NCI-H446 (cell line): ENCODE data around the gene FYTTD1.
"Not testable (repeated sequence)": the region's sequence is repeated elsewhere in the genome, so short reads cannot be mapped to it uniquely, and the experiment has no call there.

Experiments
- DNase-seq, 2 experiments: peaks; one replicate each; lab custom pipeline; 2025; lab: John Stamatoyannopoulos, UW

The FYTTD1 gene, protein sequence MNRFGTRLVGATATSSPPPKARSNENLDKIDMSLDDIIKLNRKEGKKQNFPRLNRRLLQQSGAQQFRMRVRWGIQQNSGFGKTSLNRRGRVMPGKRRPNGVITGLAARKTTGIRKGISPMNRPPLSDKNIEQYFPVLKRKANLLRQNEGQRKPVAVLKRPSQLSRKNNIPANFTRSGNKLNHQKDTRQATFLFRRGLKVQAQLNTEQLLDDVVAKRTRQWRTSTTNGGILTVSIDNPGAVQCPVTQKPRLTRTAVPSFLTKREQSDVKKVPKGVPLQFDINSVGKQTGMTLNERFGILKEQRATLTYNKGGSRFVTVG

DNA sequence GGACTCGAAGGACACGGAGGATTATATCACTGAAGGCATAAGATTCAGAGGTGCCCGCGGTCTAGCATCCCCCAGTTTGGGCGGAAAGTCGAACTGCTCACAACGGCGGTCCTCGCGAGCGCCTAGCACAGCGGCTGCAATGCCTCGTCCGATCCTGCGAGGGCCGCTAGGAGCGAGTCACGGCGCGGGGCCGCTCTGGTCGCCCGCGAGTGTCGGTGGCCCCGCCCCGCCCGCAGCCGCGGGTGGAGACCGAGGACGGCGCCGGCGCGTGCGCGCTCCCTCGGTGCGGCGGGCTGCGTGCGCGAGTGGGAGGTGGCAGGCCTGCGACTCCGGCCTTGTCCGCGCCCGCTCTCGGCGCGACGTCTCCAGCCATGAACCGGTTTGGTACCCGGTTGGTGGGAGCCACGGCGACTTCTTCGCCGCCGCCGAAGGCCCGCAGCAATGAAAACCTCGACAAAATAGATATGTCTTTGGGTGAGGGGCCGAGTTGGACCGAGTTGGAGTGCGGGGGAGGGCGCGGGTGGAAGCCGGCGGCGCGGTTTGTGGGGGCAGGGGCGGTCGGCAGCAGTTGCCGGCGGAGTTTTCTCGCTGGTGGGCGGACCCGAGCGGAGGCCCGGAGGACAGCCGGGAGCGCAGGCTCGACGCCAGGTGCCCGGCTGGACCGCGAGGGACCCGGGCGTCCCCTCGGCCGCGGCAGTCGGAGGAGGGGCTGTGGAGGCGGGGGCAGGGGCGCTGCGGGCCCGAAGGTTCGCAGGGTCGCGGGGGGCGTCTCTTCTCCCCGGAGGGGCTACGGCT lies at the start of gene FYTTD1:
TSS of gene FYTTD1 (plus strand) at position 283 of the 795 bp plus-strand sequence. CDS start at position 372, 89 bp downstream.
- peak; percentile 47 to 93 for DNase-seq

DNA sequence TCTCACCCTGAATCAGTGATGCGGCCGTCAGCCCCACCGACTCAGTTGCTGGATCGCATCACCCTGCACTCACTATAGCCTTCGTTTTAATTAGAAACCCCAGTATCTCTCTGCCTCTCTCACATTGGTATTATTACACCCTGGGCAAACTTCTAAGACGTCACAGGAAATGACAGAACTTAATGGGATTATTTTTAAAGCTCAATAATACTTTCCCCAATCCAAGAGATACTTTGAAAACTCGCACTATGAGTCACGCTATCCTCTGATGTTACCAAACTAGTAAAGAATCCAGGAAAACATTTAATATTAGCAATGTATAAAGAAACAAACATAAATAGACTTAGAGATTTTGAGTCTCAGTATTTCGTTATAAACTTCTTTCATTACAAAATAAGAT lies 49.6 kb upstream of the FYTTD1 start:
- no peak for DNase-seq

DNA sequence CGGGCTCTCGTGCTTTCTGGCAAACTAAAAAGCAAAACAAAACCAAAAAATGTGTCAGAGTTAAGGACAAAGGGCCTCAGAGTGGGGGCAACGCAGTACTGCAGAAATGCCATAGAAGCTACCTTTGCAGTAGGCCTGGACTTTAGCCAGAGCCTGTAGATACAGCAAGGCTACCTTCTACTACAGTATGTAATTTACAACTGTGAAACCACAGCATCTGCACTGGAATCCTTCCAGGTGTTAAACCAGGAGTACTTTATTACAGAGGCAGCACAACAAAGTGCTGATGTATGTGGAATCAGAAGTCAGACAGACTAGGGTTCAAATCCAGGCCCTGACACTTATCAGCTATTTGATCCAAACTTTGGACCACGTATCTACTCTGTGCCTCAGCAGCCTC lies 47.8 kb upstream of the FYTTD1 start:
- DNase-seq: no peak

DNA sequence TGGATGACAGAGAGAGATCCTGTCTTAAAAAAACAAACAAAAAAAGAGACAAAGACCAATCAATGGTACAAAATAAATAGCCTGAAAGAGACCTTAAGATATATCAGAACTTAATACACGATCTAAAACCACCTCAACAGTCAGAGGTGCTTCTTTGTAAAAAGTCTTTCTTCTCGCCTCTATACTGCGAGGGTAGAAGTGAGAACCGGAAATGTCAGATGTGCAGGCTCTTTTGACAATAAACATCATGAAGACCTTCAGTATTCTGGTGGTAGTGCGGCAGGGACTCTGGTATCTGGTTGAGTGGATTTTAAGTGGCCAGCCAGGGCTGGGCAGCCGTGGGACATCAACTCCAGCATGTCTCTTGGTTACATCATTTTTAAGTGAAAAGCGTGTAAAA lies 43.0 kb upstream of the FYTTD1 start:
- no peak for DNase-seq

DNA sequence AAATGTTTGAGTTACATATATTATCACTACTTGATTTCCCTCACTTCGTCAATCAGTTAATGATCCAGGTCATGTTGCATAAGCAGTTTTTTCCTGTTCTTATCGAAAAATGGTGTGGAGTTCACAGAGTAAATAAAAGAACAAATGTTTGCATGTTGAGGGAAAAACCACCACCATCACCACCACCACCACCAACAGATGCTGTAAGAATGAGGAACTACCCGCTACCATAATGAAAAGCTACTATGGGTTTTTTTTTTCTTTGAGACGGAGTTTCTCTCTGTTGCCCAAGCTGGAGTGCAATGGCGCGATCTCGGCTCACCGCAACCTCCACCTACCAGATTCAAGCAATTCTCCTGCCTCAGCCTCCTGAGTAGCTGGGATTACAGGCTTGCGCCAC lies 40.5 kb upstream of the FYTTD1 start:
- no peak for DNase-seq

DNA sequence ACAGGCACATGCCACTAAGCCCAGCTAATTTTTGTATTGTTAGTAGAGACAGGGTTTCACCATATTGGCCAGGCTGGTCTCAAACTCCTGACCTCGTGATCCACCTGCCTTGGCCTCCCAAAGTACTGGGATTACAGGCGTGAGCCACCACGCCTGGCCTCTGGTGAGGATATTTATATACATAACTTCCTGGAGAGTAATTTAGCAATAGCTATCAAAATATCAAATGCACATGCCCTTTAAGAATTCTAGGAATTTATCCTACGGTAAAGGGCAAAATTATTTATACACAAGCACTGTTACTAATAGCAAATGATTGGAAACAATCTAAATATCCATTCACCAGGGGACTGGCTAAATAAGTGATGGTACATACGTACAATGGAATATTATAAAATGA lies 38.7 kb upstream of the FYTTD1 start:
- DNase-seq: not testable (repeated sequence)

DNA sequence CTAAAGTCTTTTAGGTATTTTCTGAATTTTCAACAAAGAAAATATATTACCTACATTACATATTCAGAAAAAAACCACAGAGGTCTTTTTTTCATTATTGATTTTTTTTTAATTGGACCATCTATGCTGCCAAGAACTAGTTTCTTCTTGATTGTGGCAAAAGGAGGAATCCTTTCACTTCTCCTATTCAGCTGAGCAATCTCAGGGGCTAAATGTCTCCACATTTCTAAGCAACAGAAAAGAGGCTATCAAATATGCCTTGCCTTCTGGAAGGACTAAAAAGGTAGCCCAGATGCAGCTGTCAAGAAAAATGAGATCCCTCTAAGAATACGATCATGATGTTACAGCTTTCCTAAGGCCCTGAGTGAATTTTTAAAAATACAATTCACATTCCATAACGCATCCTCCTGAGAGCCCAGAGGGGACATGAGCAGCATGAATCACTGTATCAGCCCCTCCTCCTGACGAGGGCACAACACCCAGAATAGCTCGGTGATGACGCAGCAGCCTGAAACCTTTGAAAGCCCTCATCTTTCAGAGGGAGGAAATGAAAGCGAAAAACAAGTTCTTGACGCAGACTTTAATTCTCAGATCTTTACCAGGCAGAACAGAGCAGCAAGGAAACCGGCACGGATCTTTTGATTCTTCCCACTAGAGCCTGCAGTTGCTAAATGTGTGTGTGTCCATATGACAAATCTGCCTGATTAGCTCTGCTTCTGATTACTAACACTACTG lies 37.5 kb upstream of the FYTTD1 start:
- peak in 1 of 2 experiments; percentile 9 for DNase-seq

DNA sequence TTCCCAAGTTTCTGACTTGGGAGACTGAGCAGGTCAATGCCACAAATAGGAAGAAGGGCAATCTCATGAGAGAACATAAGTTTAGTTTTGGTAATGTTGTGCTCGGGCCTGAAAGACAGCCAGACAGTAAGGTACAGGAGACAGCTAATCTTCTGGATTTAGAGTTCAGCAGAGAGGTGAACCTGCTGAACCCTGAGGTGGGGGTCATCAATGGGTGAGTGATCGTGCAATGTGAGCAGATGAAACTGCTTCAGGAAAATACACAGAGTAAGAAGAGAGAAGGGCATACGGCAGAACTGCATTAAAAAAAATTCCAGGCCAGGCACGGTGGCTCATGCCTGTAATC lies 36.2 kb upstream of the FYTTD1 start:
- DNase-seq: no peak

DNA sequence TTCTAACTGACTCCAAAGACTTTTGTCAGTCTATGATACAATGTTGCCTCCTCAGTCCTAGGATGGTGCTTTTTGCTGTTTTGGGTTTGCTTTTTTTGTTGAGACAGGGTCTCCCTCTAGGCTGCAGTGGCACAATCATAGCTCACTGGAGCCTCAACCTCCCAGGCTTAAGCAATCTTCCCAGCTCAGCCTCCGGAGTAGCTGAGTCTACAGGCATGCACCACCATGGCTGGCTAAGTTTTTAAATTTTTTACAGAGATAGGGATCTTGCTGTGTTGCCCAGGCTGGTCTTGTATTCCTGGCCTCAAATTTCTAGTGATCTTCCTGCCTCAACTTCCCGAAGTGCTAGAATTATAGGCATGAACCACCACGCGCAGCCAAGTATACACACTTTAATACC lies 35.4 kb upstream of the FYTTD1 start:
- no peak for DNase-seq

DNA sequence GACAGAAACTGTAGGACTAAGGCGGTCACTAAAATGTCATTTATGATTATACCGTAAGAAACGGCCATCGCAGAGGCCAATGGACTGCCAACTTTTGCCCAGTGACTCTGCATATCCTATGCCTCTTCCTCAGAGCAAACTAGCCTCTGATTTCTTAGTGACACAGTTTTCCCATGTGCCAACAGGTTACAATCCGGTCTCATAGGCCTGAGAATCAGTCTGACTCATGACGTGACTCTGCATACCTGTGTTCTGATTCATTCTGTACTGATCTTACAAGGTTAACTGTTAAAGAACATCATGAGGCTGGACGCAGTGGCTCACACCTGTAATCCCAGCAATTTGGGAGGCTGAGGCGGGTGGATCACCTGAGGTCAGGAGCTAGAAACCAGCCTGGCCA lies 30.8 kb upstream of the FYTTD1 start:
- DNase-seq: no peak

DNA sequence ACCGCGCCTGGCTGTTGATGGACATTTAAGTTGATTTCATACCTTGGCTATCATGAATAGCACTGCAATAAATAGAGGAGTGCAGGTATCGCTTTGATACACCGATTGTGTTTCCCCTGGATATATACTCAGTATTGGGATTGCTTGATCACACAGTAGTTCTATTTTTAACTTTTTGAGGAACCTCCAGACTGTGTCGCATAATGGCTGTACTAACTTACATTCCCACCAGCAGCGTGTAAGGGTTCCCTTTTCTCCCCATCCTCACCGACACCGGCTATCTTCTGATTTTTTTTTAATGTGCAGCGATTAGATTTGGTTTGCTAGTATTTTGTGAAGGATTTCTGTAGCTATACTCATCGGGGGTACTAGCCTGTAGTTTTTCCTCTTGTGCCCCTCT lies 29.0 kb upstream of the FYTTD1 start:
- no peak for DNase-seq

DNA sequence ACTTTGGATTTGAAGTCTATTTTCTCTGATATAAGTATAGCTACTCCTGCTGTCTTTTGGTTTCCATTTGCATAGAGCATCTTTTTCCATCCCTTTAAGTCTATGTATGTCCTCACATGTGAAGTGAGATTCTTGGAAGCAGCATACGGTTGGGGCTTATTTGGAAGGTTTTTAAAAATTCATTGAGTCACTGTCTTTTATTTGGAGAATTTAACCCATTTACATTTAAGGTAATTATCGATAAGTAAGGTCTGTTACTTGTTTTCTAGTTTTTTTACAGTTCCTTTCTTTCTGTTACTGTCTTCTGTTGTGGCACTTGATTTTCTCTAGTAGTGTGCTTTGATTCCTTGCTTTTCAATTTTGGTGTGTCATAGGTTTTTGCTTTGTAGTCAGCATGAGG lies 26.9 kb upstream of the FYTTD1 start:
- DNase-seq: no peak

DNA sequence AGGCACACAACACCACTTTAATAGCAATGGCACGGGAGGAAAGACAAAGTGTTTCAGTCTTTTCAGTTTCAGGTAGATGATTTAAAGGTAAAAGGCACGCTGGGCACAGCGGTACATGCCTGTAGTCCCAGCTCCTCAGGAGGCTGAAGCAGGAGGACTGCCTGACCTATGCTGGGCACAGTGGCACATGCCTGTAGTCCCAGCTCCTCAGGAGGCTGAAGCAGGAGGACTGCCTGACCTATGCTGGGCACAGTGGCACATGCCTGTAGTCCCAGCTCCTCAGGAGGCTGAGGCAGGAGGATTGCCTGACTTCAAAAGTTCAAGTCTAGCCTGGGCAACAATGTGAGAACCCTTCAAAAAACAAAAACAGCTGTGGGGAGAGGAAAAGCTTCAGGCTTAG lies 21.8 kb upstream of the FYTTD1 start:
- DNase-seq: not testable (repeated sequence)

DNA sequence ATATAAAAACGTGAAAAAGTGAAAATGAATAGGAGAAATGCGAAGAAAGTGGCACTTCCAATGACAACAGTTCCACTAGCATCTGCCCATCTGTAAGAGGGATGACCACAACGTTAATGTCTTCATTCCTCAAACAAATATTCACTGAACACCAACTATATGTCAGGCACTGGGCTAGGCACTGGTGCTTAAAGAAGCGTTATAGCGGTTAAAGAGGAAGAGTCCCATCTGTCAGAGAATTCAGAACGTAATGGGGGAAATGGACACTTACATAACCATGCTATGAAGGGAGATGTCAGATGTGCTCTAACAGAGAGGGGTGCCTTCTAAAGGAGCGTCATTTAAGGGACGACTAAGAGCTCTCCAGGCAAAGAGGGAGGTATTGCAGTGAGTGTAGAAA lies 21.2 kb upstream of the FYTTD1 start:
- no peak for DNase-seq

DNA sequence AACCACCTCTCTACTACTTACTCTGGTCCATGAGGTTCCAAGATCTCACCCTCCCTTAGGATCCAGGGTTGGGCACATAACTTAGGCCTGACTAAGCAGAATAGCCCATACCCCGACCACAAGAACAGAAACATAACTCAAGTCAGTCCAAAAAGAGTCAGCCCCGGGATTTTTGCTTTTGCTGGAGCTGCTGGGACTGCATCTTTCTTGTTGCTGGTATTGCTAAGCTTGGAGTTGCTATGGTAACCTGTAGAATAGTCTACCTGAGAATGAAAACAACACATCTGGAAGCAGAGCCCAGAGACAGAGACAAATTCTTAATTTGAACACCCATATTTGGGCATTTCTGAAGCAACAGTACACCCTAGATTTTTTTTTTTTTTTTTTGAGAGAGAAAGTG lies 19.5 kb upstream of the FYTTD1 start:
- peak in 1 of 2 experiments; percentile 16 for DNase-seq

DNA sequence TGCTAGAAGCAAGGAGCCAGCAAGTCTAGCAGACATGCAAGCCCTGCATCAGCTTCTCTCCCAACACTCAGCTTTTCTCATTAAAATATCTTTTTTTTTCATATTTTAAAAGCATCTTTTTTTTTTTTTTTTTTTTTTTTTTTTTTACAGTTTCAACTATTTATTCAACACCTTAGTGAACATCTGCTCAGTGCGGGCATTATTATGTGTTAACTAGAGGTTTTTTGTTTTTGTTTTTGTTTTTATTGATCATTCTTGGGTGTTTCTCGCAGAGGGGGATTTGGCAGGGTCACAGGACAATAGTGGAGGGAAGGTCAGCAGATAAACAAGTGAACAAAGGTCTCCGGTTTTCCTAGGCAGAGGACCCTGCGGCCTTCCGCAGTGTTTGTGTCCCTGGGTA lies 18.9 kb upstream of the FYTTD1 start:
- DNase-seq: not testable (repeated sequence)

DNA sequence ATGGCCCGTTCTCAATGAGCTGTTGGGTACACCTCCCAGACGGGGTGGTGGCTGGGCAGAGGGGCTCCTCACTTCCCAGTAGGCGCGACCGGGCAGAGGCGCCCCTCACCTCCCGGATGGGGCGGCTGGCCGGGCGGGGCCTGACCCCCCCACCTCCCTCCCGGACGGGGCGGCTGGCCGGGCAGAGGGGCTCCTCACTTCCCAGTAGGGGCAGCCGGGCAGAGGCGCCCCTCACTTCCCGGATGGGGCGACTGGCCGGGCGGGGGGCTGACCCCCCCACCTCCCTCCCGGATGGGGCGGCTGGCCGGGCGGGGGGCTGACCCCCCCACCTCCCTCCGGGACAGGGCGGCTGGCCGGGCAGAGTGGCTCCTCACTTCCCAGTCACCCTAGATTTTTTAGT lies 18.2 kb upstream of the FYTTD1 start:
- DNase-seq: not testable (repeated sequence)

DNA sequence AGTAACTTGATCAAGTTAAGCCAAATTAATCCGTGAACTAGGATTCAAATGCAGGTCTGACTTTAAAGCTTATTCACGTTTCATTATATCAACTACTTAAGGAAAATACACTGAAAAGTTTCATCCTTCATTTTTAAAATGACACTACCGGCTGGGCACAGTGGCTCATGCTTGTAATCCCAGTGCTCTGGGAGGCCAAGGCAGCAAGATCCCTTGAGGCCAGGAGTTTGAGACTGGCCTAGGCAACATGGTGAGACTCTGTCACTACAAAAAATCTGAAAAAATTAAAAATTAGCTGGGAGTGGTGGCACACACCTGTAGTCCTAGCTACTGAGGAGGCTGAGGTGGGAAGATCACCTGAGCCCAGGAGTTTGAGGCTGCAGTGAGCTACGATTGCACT lies 16.6 kb upstream of the FYTTD1 start:
- DNase-seq: no peak

DNA sequence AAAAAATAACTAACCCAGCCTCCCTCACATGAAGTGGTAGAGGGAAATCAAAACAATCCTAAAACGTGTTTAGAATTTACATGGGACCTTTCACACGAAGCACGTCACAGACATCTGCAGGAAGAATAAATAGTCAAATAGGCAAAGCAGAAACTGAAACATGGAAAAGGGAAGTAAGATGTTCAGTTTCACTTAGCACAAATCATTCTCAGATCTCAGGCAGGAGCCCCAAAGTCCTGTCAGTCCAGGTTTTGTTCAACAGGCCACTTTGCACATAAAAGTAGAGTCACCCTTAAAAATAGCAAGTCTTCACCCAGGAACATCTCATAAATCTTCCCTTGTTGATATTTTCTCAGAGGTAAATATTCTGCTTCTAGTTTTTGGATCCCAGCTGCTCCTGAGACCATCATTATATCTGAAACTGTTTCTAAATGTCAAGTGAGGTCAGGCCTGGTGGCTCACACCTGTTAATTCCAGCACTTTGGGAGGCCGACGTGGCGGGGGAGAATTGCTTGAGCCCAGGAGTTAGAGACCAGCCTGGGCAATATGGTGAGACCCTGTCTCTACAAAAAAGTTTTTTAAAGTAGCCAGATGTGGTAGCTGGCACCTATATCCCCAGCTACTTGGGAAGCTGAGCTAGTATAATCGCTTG lies 14.9 kb upstream of the FYTTD1 start:
- DNase-seq: no peak

DNA sequence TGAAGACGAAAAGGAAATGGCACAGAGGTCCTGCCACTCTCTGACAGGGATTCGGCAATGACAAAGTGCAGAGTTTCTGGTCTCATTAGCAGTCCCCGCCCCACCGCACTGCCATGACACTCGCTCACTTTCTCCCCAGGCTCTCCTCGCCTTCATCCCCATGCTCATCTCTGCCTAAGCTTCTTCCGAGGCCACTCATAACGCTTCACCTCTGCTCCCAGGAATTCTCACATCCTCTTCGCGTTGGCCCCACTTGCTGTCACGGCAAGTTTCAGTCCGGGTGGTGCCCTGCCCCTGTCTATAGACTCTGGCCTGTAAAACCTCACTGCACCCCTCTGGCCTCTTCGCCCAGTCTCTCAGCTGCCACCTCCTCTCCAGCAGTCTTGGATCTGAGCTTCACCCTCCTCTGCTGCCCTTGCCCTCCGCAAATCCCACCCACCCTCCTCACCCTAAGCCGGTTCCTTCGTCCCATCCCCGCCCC lies 13.6 kb upstream of the FYTTD1 start:
- no peak for DNase-seq

DNA sequence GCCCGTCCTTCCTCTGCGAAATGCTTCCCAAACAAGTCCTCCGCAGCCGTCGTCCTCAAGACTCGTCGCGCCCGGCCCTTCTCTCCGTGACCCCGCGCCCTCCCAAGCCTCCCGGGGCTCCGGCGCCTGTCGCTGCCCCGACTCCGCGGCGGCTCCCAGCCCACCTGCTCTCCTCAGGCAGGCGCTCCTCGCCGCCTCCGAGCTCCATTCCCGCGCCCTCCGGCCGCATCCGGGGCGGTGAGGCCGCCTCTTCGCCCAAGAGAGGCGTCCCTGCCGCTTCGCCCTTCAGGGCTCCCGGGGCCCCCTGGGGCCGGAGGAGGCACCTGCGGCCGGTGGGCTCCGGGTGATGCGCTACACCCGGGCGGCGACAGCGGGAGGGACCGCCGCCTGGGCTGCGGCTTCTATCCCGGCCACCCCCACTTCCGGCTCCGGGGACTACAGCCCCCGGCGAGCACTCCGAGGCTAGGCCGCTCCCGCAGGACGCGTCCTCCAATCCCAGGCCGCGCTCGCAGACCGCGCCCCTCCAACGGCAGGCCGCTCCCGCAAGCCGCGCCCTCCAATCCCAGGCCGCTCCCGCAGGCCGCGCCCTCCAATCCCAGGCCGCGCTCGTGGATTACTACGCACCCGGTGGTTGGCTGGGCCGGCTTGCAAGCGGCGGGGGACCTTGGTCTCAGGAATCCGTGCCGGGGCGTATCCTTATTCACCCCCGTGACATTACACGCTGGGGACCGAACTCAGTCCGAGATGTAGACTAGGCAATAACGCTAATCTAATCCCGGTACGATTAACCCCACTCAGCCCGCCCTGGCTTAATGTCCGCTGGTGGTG lies 13.0 kb upstream of the FYTTD1 start, which contains the start of gene RUBCN:
TSS of gene RUBCN (minus strand) at position 414 of the 828 bp plus-strand sequence. CDS start at position 229, 185 bp downstream.
- peak; percentile 93 to 98 for DNase-seq
